22Rv1 (cell line): Measurements from ENCODE around the gene COL23A1.

ENCODE experiments used
- H3K27ac ChIP-seq: fragments of 450-650 bp; 2 replicates; pipeline ENCODE4 v1.5.1; 2017
- ZFX ChIP-seq: fragments of 450-650 bp; IDR thresholded peaks from 2 replicates; pipeline ENCODE4 v1.6.1; 2017; ENCODE audit warnings: antibody characterized with exemption, borderline replicate concordance
- TF ChIP-seq, protein P1 (sequence below): fragments of 450-650 bp; IDR thresholded peaks from 2 replicates; pipeline ENCODE4 v1.5.1; 2017; ENCODE audit warnings: mild to moderate bottlenecking

COL23A1 gene

DNA sequence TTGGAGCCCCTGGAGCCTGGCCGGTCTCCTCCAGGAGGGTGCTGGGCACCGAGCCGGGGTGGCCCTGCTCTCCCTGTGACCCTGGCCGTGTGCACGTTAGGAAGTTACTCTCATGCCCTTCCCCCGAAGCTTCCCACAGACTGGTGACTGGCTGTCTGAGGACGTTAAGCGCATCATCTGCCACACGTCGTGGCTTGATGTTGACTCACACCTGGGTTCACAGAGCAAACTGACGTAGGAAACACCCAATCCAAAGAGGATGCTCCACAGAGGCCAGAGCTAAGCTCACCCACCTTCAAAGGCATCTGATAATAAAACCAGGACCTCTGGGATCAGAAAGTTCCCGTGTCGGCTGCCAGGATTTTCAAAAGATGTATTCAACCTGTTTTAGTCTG, 204.7 kb downstream of the COL23A1 start:
- H3K27ac ChIP-seq, result no peak overlapping the region
- TF ChIP-seq, protein P1, sequence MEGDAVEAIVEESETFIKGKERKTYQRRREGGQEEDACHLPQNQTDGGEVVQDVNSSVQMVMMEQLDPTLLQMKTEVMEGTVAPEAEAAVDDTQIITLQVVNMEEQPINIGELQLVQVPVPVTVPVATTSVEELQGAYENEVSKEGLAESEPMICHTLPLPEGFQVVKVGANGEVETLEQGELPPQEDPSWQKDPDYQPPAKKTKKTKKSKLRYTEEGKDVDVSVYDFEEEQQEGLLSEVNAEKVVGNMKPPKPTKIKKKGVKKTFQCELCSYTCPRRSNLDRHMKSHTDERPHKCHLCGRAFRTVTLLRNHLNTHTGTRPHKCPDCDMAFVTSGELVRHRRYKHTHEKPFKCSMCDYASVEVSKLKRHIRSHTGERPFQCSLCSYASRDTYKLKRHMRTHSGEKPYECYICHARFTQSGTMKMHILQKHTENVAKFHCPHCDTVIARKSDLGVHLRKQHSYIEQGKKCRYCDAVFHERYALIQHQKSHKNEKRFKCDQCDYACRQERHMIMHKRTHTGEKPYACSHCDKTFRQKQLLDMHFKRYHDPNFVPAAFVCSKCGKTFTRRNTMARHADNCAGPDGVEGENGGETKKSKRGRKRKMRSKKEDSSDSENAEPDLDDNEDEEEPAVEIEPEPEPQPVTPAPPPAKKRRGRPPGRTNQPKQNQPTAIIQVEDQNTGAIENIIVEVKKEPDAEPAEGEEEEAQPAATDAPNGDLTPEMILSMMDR, result no peak
- no peak for TF ChIP-seq ZFX

DNA sequence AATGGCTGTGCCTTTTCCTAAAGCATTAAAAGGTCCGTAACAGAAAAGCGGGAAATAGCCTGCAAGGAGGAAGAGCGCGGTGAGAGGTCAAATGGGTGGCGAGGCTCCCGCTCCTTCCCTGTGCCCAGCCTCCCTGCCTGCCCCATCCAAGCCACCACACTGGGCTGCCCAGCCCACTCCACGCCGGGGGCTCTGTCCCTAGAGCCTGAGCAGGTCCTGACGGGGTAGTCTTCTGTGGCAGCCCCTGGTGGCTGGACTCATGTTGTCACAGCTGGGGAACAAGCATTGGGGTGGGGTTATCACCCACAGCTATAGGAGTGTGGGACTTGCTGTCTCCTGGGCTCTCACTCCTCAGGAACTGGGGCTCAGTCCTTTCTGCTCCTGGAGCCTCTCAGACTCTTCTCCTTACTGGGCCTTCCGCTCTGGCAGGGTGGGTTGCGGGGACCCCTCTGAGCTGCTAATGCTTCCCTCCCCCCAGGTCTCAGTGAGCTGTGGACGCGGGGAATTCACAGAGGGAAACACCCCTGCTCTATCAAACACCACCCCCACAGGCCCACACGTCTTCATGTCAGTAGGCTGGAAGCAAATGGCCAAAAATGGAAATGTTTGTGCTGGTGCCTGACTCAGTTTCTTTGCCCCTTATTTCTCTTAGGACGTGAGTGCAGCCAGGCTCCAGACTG, 205.2 kb downstream of the COL23A1 start:
- no peak for TF ChIP-seq ZFX
- TF ChIP-seq, protein P1, result no peak

DNA sequence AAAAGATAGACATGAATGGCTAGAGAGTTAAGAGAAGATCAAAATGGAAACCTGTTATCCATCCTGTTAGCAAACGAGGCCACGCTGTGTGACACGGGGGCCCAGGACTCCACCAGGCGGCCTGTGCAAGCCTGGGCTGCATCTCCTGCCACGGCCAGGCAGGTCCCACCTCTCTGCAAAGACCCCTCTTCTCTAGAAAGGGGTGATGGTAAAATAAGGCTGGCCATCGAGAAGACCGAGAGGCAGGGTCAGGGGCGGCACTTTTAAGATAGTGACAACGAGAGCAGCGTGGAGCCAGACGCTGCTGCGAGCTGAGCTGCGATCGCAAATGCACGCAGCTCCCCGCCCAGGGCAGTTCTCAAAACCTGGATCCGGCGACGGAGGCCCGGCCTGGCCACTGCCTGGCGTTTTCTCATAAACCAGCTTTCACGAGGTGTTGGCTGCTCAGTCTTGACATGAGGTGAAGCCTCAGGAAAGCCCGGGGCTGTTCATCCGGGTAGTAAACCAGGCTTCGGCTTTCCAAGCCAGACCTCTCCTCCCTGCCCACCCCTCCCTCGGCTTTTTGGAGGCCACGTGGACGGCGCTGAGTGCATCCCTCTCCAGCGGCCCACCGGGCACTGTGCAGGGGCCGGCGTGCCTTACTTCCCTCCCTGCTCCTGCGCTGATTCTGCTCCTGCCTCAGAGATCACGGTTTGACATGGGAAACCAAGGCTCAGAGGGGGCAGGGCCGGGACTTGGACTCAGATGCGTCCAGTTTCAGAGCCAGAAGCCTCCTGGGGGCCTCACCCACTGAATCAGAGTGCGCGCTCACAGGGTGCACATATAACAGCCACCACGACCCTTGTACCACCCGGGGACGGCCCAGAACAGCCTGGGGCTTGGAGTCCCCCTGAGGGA, 206.0 kb downstream of the COL23A1 start:
- no peak overlapping the region for H3K27ac ChIP-seq
- TF ChIP-seq, protein P1, result no peak
- TF ChIP-seq ZFX, result no peak

More for the DNA sequence above, 205.2 kb downstream of the COL23A1 start:
- no peak overlapping the region for H3K27ac ChIP-seq

GRCh38 chr5:178383301-178383918, 206.8 kb downstream of the COL23A1 start:
- no peak overlapping the region for H3K27ac ChIP-seq
- TF ChIP-seq ZFX, result no peak
- TF ChIP-seq, protein P1, result no peak

DNA sequence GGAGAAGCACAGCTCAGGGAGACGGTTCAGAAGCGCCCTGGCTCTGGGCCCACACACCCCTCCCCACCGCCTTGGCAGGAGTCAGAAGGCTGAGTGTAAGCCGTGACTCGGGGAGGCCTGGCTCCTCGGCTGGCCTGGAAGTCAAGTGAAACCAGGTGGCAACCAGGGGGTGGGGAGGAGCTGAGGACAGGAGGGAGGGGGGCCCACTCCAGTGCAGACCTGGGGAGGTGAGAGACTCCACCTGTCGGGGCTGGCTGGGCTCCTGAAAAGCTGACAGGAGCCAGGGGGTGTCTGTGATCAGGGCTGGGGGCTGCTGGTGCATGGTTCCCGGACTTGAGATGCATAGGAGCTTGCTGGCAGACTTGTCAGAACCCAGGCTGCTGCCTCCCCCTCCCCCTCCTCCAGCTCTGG, 207.4 kb downstream of the COL23A1 start:
- no peak for TF ChIP-seq ZFX
- TF ChIP-seq, protein P1, result no peak
- H3K27ac ChIP-seq, result no peak overlapping the region

- no peak for TF ChIP-seq ZFX
- TF ChIP-seq, protein P1, result no peak
- no peak overlapping the region for H3K27ac ChIP-seq
Measured at GRCh38 chr5:178381921-178382695, 208.1 kb downstream of the COL23A1 start.
